Esophagus muscularis mucosa (tissue), 4 donors: ENCODE data around the gene GCSAM. TPM values are rescaled to one million over a fixed set of nuclear protein-coding genes. Genes with fewer than 3 reads are reported as not detected.
A peak's percentile ranks its signal among the peaks of the same experiment; 100 is the strongest.

ENCODE experiments used
- DNase-seq: peaks from one replicate; pipeline ENCODE4 v3.0.0-alpha.2; 2017; ENCODE audit errors: extremely low spot score
- H3K27ac ChIP-seq, 4 donors: fragments of 200-600 bp; sonication (generic); replicated peaks in 1 of 4; 1 replicate in 3 of 4; 2 replicates in 1 of 4; pipeline ENCODE4 v1.5.1; 2016 to 2019; ENCODE audit warnings: mild to moderate bottlenecking in 1 of 4
- H3K27me3 ChIP-seq, 4 donors: fragments of 200-600 bp; sonication (generic); one replicate each; pipeline versions ENCODE4 v1.5.1 to v1.6.0; 2016 to 2019
- H3K36me3 ChIP-seq, 4 donors: fragments of 200-600 bp; sonication (generic); one replicate each; pipeline ENCODE4 v1.5.1; 2016 to 2019
- H3K4me1 ChIP-seq, 4 donors: fragments of 200-600 bp; sonication (generic); one replicate each; pipeline ENCODE4 v1.5.1; 2016 to 2019
- H3K4me3 ChIP-seq, 4 donors: fragments of 200-600 bp; sonication (generic); 1 replicate in 2 of 4; 2 replicates in 2 of 4; pipeline ENCODE4 v1.5.1; 2016 to 2019; ENCODE audit warnings: mild to moderate bottlenecking in 4 of 4, moderate library complexity in 1 of 4
- H3K9me3 ChIP-seq, 4 donors: fragments of 200-600 bp; sonication (generic); 1 replicate in 3 of 4; 2 replicates in 1 of 4; pipeline ENCODE4 v1.5.1; 2016 to 2019
- EP300 ChIP-seq: sonication (generic); formaldehyde crosslinking; IDR thresholded peaks from one replicate; pipeline ENCODE4 v1.6.1; 2017; ENCODE audit warnings: antibody characterized with exemption
- POLR2A ChIP-seq: fragments of 450-650 bp; IDR thresholded peaks from one replicate; pipeline ENCODE4 v1.6.1; 2017; ENCODE audit warnings: antibody characterized with exemption, moderate library complexity, mild to moderate bottlenecking, low read depth
- POLR2AphosphoS5 ChIP-seq, 2 donors: sonication (generic); formaldehyde crosslinking; IDR thresholded peaks; one replicate each; pipeline ENCODE4 v1.6.1; 2017; ENCODE audit warnings: antibody characterized with exemption in 2 of 2
- WGBS: methylation state at CpG from one replicate; pipeline ENCODE4 v1.1.5; 2018; 5-methylcytosine and 5-hydroxymethylcytosine counted together
- intact Hi-C: fragments of 100-400 bp; cut with DNase I; formaldehyde crosslinking; loops from one replicate; pipeline ENCODE4 v1.15.1; 2023
- total RNA-seq, 4 donors: library from RNA; depleted of rRNA; stranded (reverse); fragments of >200 nt; gene quantifications; one replicate each; pipeline versions ENCODE4 v1.1.0 to v1.2.1, GENCODE V29; 2016
- TF ChIP-seq, protein P1 (sequence below), 3 experiments: fragments of 200-600 bp in 2 of 3; fragments of 450-650 bp in 1 of 3; sonication (generic) in 2 of 3; IDR thresholded peaks; one replicate each; pipeline ENCODE4 v1.5.1; 2017 to 2019; ENCODE audit warnings: antibody characterized with exemption in 3 of 3, mild to moderate bottlenecking in 2 of 3, moderate library complexity in 1 of 3

Gene GCSAM, protein sequence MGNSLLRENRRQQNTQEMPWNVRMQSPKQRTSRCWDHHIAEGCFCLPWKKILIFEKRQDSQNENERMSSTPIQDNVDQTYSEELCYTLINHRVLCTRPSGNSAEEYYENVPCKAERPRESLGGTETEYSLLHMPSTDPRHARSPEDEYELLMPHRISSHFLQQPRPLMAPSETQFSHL
- total RNA-seq = under 1 TPM in 1 of 4 donors, not detected in 3; 0.33 TPM

DNA sequence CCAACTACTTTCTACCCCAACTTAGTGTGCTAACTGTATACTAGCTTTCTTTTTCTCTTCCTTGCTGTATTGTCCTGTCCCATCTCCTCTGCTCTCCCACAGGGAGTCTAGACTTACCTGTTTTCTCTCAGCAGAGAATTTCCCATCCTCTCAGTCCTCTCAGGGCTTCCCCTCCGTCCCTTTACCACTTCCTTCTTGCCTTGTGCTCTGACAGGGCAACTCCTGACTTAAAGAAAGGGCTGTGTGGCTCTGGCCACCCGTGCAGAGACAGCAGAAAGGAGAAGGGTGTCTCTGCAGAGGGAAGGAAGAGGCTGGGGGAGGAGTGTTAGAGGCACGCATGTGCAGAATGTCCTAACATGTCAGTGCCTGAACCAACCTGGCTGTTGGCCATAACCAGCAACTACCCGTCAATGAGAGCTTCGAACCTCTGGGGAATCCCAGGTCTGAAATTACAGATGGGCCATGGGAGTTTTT, at the start of gene GCSAM:
Gene GCSAM, minus strand, starts transcription at position 274 of the 474 bp plus-strand sequence. Its CDS starts 128 bp downstream, at position 146.
- peak in 1 of 2 donors; percentile 31 for TF ChIP-seq POLR2AphosphoS5 (IDR thresholded peaks at IDR 0.05)
- no peak for TF ChIP-seq POLR2A
- intact Hi-C loops = no loop called here
- no peaks in the 10 kb centered on the region for H3K4me1 ChIP-seq
- H3K9me3 ChIP-seq = no peaks in the 10 kb centered on the region
- no peak for DNase-seq
- no peak within 1 kb of the TSS for H3K4me3 ChIP-seq
- H3K27me3 ChIP-seq = no peaks in the 10 kb centered on the region
- no peaks in the 10 kb centered on the region for H3K36me3 ChIP-seq
- WGBS = 50% methylated on average over 5 of the region's 5 CpGs
- H3K27ac ChIP-seq = no peak within 1 kb of the TSS

DNA sequence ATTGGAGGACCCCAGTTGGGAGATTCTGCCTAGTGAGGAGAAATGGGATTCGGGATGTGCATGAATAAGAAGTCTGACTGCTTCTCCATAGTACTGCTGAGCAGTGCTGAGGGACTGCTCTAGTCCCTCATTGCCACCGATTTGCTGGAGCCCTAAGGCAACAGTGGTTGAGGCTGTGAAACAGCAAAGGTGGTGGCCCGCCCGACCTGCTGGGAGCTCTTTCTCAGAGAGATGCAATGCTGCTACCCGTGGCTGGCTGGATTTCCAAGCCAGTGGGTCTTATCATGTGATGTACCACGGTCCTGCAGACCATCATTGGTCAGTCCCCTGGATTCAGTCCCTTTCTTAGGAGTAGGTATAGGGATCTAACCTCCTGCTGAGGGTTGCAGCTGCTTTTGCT, 42.6 kb upstream of the GCSAM start:
- H3K27me3 ChIP-seq = no peaks in the 10 kb centered on the region
- no peaks in the 10 kb centered on the region for H3K36me3 ChIP-seq
- H3K27ac ChIP-seq = no peak overlapping the region
- no peak for TF ChIP-seq POLR2A
- no peak for TF ChIP-seq POLR2AphosphoS5 (IDR thresholded peaks at IDR 0.05)
- TF ChIP-seq, protein P1, sequence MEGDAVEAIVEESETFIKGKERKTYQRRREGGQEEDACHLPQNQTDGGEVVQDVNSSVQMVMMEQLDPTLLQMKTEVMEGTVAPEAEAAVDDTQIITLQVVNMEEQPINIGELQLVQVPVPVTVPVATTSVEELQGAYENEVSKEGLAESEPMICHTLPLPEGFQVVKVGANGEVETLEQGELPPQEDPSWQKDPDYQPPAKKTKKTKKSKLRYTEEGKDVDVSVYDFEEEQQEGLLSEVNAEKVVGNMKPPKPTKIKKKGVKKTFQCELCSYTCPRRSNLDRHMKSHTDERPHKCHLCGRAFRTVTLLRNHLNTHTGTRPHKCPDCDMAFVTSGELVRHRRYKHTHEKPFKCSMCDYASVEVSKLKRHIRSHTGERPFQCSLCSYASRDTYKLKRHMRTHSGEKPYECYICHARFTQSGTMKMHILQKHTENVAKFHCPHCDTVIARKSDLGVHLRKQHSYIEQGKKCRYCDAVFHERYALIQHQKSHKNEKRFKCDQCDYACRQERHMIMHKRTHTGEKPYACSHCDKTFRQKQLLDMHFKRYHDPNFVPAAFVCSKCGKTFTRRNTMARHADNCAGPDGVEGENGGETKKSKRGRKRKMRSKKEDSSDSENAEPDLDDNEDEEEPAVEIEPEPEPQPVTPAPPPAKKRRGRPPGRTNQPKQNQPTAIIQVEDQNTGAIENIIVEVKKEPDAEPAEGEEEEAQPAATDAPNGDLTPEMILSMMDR (IDR thresholded peaks at IDR 0.05) = no peak
- no peak for TF ChIP-seq EP300
- intact Hi-C loops = no loop called here
- H3K4me3 ChIP-seq = no peak overlapping the region
- no peak for DNase-seq
- H3K9me3 ChIP-seq = peaks cover 0 to 2% (median 0%) of the 10 kb centered on the region in 4 donors
- 100% methylated on average over 2 of the region's 6 CpGs for WGBS
- H3K4me1 ChIP-seq = no peaks in the 10 kb centered on the region

DNA sequence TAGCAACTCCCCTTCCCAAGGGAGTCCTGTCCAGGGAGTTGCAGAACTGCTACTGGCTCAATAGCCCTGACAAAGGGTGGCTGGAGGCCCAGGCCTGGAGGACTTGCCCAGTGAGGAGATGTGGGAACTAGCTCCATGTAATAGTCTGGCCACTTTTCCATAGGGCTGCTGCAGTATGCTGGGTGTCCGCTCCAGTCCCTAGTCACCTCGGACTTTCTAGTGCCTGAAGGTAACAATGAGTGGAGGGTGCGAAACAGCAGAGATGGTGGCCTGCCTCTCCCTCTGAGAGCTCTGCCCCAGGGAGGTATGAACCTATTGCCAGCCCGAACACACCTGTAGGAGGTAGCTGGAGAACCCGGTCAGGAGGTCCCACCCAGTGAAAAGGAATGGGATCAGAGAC, 42.0 kb upstream of the GCSAM start:
- intact Hi-C loops = no loop called here
- no peak overlapping the region for H3K4me3 ChIP-seq
- no peaks in the 10 kb centered on the region for H3K36me3 ChIP-seq
- no peak for DNase-seq
- H3K27me3 ChIP-seq = no peaks in the 10 kb centered on the region
- 84% methylated on average over 5 of the region's 5 CpGs for WGBS
- H3K27ac ChIP-seq = no peak overlapping the region
- no peaks in the 10 kb centered on the region for H3K4me1 ChIP-seq
- peaks cover 0 to 2% (median 0%) of the 10 kb centered on the region in 4 donors for H3K9me3 ChIP-seq
- TF ChIP-seq EP300 = no peak
- TF ChIP-seq POLR2AphosphoS5 (IDR thresholded peaks at IDR 0.05) = no peak
- TF ChIP-seq, protein P1 (IDR thresholded peaks at IDR 0.05) = no peak
- no peak for TF ChIP-seq POLR2A

DNA sequence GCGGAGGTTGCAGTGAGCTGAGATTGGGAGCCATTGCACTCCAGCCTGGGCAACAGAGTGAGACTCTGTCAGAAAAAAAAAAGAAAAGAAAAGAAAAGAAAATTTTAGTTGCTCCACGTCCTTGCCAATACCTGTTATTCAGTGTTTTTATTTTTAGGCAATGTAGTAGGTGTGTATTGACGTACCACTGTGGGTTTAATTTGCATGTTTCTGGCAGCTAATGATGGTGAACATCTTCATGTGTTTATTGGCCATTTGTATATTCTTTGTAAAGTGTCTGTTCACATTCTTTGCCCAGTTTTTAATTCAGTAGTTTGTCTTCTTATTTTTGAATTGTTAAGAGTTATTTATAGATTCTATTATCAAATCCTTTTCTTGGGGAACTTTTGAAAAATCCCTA, 38.1 kb upstream of the GCSAM start:
- intact Hi-C loops = no loop called here
- peaks cover 0 to 4% (median 2%) of the 10 kb centered on the region in 4 donors for H3K9me3 ChIP-seq
- H3K4me1 ChIP-seq = no peaks in the 10 kb centered on the region
- TF ChIP-seq POLR2A (no peak), EP300 (no peak), POLR2AphosphoS5 (IDR thresholded peaks at IDR 0.05) (no peak)
- TF ChIP-seq, protein P1 (IDR thresholded peaks at IDR 0.05) = no peak
- DNase-seq = no peak
- H3K36me3 ChIP-seq = no peaks in the 10 kb centered on the region
- no peak overlapping the region for H3K27ac ChIP-seq
- no peak overlapping the region for H3K4me3 ChIP-seq
- WGBS = 83% methylated on average over 3 of the region's 3 CpGs
- H3K27me3 ChIP-seq = no peaks in the 10 kb centered on the region

DNA sequence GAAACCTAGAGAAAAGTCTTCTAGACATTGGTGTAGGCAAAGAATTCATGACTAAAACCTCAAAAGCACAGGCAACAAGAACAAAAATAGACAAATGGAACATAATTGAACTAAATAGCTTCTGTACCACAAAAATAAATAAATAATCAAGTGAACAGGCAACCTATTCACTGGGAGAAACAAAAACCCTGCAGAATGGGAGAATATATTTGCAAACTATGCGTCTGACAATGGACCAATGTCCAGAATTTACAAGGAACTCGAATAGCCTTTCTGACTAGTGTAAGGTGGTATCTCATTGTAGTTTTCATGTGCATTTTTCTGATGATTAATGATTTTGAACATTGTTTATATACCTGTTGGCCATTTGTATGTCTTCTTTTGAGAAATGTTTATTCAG, 37.0 kb upstream of the GCSAM start:
- no peak for DNase-seq
- H3K27me3 ChIP-seq = no peaks in the 10 kb centered on the region
- H3K4me3 ChIP-seq = no peak overlapping the region
- H3K9me3 ChIP-seq = peaks cover 0 to 9% (median 4%) of the 10 kb centered on the region in 4 donors
- no peaks in the 10 kb centered on the region for H3K4me1 ChIP-seq
- 86% methylated on average over 2 of the region's 2 CpGs for WGBS
- no peak overlapping the region for H3K27ac ChIP-seq
- peaks cover 0 to 4% (median 0%) of the 10 kb centered on the region in 4 donors for H3K36me3 ChIP-seq
- intact Hi-C loops = no loop called here
- TF ChIP-seq EP300 (no peak), POLR2AphosphoS5 (IDR thresholded peaks at IDR 0.05) (no peak), POLR2A (no peak)
- TF ChIP-seq, protein P1 (IDR thresholded peaks at IDR 0.05) = no peak
